NCI-H748 treated with DMSO at 0.1 percent for 48 hours (cell line): ENCODE data around the gene ZNF764.
A peak's percentile ranks its signal among the peaks of the same experiment; 100 is the strongest.
"Not testable (repeated sequence)": the region's sequence is repeated elsewhere in the genome, so short reads cannot be mapped to it uniquely, and the experiment has no call there.

Experiments
- DNase-seq: peaks from one replicate; lab custom pipeline; 2025; lab: John Stamatoyannopoulos, UW

The ZNF764 gene

DNA sequence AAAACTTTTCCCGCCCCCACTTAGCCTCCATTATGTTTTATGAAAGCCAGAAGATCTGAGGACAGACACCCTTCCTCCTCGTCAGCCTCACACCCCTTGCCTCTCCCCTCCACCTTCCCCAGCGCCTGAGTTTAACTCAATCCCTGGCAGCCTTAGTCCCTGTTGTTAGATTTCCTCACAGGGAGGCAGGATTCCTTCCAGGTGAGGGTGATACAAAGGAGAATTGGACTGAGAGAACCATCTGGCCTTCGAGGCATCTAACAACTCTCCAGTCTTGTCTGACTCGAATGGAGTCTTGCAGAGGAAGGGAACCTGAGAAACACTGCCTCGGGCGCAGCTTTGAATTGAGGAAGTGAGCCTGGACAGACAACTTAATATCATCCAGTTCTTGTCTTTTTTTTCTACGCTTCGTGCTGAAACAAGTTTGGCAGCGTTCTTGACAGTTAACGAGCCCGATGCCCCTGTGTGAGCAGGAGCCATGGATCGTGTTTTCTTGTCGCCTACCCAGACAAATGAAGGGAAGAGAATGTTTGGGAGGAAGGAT lies 30.5 kb downstream of the ZNF764 start:
- no peak for DNase-seq

DNA sequence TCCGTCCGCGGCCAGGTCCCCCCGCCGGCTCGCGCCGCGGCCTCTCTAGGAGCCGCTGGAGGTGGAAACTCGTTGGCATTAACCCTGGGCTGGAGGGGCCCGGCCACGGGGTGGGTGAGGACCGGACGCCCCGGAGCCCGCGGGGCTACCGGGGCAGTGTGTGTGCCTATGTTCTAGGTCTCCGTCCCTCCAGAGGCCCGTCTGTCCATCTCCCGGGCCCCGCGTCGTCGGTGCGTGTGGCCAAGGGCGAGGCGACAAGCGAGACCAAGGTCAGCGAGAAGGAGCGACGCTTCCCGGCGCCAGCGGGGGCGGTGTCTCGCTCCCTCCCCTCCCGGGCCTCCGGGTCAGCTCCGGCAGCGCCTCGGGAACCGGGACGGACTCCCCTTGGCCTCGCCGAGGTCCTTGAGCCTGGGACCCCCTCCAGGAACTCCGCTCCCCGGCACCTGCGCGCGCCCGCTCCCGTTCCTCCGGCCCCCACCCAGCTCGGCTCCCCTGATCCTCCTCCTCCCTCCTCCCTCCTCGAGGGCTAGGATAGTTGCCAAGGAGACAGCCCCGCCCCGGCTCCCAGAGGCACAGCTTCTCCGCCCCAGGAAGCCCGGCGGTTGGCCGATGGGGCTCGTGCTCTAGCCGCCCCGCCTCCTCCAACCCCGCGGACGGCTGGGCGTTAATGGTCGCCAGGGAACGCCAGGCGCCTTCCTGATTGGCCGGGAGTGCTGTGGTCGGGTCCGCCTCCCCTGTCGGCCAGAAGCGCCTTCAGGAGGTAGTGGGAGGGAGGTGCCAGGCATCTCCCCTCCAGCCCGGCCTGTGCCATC lies 31.1 kb downstream of the ZNF764 start:
- peak; percentile 88 for DNase-seq

DNA sequence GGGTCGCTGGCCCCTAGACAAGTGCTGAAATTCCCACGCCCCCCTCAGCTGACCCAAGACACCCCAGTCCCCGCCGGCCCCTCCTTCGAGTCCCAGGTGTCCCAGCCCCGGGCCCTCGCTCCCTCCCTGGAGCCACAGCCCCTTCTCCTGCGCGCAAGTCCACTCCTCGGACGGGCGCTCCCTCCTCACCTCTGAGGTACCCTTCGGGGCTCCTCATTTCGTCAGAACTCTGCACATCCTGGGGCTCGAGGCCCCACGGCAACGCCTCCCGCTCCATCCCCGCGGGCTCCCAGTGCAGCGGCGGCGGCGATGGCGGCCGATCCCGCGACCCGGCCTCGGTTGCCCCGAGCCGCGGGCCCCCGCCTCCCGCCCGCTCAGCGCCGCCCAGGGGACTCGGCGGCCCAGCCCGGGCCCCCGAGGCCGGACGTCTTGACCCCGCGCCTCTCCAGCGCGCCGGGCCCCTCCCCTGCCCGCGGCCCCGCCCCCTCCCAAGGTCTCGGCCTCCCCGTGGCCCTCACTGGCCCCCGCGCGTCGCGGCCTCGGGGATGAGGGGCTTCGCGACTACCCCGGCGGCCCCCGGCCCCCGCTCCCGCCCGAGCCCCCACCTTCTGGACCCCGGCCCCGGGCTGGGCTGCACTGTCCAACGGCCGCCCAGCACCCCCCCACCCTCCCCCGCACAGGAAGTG lies 31.9 kb downstream of the ZNF764 start, which contains the start of gene ZNF768:
ZNF768 (minus strand) TSS at position 430 of the 686 bp plus-strand sequence; CDS start at position 277, 153 bp downstream.
- no peak for DNase-seq

DNA sequence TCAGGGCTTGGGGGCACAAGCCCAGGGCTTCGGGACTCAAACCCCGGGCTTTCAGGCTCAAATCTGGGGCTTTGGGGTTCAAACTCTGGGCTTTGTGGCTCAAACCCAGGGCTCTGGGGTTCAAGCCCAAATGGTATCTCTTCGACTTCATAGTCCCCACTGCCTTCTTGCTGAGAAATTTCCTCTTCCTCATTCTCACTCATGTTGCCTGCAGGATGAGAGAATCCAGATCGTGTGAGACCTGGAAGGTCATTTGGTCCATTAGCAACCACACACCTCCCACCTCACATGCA lies 32.4 kb downstream of the ZNF764 start:
- DNase-seq: no peak

DNA sequence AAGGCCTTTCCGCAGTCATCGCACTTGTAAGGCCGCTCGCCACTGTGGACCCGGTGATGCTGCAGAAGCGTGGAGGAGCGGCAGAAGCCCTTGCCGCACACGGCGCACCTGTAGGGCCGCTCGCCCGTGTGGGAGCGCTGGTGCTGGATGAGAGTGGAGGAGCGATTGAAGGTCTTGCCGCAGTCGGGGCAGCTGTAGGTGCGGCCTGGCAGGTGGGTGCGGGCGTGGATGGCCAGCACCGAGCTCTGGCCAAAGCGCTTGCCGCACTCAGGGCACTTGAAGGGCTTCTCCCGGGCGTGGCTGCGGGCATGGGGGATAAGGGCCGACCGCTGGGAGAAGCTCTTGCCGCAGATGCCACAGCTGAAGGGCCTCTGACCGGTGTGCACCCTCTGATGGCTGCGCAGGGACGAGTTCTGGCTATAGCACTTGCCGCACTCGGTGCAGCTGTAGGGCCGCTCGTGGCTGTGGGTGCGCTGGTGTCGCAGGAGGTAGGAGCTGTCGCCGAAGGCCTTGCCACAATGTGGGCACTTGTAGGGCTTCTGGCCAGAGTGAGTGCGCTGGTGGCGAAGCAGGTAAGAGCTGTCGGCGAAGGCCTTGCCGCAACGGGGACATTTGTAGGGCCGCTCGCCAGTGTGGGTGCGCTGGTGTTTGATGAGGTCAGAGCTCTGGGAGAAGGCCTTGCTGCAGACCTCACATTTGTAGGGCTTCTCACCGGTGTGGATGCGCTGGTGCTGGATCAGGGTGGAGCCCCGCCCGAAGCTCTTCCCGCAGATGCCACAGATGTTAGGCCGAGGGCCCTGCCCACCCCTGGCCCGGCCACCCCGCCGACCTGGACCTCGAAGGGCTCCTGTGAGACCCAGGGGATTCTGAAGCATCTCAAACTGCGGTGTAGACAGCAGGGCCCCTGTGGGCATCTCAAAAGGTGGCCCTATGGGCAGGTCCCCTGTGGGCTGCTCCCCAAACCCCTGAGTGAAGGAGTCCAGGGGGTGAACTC lies 33.3 kb downstream of the ZNF764 start:
- DNase-seq: no peak

DNA sequence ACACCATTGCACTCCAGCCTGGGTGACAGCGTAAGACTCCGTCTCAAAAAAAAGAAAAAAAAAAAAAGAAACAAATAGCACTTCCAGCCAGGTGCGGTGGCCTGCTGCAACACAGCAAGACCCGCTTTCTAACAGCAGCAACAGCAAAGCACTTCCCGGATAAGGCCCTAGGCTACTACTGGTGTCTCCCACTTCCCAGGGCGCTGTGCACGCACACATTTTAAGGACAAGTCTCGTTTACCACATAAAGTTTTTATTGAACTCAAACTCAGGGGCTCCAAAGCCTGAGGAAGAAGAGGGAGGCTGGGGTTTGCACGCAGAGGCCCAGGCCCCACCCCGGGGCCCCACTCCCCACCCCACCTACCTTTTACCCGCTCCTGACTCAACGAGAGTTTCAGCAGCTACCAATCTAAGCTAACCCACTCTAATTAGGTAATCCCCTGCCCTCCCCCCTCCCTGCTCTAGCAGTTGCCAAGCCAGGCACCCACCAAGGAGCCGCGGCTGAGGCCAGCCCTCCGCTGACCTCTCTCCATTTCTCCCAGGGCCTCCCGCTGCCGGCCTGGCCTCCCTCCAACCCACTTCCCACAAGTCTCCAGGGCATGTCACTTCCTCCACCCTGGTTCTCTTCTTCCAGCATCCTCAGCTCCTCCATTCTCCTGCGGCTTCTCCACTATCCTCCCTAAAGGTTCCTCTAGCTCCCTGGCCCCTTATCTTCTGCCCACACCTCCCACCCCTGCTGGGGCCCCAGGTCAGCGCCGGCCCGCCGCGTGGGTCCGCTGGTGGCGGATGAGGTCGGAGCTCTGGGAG lies 34.2 kb downstream of the ZNF764 start:
- no peak for DNase-seq

DNA sequence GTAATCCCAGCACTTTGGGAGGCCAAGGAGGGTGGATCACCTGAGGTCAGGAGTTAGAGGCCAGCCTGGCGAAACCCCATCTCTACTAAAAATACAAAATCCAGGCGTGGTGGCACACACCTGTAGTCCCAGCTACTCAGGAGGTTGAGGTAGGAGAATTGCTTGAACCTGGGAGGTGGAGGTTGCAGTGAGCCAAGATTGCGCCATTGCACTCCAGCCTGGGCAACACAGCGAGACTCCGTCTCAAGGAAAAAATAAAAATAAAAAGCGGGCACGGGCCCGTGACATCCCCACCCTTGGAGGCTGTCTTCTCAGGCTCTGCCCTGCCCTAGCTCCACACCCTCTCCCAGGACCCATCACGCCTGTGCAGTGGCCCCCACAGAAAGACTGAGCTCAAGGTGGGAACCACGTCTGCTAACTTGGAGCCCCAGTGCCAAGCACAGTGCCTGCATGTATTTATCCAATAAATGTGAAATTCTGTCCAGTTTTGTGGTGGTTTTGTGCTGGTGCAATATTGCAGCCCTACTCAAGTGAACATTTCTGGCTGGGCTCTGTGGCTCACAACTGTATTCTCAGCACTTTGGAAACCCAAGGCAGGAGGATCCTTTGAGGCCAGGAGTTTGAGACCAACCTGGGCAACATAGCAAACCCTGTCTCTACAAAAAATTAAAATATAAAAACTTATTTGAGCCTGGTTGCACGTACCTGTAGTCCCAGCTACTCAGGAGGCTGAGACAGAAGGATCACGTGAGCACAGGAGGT lies 35.3 kb downstream of the ZNF764 start:
- not testable (repeated sequence) for DNase-seq

DNA sequence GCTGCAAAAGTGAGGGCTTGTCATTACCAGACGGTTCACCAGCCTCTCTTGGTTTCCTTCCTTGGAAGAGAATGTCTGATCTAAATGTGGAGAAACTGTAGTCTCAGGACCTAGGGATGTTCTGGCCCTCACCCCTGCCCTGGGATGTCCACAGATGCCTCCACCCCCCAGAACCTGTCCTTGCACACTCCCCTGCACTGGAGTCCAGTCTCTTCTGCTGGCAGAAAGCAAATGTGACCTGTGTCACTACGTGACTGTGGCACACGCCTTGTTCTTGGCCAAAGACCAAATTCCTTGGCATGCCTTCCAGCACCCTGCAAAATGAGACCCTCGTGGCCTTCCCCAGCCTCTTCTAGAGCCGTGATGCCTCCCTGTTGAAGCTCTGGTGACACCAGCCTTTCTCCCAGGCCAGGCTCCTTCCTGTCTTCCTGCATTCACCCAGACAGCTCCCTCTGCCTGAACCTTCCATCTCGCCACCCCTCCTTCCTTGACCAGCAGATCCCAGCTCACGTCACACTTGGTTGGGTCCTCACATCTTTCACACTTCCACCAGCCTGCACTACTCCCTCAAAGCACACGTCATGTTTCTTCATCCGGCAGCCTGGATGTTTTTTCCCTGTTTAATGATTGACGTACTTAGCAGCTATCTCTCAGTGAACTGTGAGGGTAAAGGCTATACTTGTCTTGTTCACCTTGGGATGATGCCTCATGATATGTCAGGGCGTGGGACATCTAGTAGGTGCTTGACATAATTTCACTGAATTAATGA lies 36.1 kb downstream of the ZNF764 start:
- no peak for DNase-seq

DNA sequence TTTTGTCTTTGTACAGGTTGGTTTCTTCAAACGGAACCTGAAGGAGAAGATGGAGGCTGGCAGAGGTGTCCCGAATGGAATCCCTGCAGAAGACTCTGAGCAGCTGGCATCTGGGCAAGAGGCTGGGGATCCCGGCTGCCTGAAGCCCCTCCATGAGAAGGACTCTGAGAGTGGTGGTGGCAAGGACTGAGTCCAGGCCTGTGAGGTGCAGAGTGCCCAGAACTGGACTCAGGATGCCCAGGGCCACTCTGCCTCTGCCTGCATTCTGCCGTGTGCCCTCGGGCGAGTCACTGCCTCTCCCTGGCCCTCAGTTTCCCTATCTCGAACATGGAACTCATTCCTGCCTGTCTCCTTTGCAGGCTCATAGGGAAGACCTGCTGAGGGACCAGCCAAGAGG lies 36.7 kb downstream of the ZNF764 start:
- DNase-seq: no peak

DNA sequence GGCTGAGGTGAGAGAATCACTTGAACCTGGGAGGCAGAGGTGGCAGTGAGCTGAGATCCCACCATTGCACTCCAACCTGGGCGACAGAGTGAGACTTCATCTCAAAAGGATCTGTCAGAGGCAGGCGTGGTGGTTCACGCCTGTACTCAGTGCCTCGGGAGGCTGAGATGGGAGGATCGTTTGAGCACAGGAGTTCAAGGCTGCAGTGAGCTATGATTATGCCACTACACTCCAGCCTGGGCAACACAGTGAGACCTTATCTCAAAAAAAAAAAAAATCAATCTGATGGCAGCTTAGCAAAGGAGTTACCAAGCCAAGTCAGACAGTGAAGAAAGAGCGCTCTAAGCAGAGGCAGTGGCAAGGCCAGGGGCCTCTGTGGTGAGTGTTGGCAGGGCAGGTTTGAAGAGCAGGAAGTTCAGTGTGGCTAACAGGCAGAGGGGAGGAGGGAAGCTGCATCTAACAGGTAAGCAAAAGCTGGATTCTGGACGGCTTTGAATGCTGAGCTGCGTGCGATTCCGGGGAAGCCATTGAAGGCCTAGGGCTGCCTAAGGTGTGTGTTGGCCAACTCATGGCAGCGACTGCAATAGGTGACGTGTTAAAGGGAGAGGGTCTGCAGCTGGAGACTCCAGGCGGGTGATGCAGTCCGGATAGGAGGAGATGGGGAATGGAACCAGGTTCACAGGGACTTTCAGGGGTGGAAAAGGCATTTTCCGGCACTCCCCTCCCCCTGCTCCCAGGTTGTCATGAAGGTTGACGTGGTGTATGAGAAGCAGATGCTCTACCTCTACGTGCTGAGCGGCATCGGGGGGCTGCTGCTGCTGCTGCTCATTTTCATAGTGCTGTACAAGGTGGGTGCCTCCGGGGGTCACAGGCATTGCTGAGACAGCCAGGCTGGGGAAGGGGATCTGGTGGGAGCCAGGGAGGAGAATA lies 38.8 kb downstream of the ZNF764 start:
- no peak for DNase-seq

DNA sequence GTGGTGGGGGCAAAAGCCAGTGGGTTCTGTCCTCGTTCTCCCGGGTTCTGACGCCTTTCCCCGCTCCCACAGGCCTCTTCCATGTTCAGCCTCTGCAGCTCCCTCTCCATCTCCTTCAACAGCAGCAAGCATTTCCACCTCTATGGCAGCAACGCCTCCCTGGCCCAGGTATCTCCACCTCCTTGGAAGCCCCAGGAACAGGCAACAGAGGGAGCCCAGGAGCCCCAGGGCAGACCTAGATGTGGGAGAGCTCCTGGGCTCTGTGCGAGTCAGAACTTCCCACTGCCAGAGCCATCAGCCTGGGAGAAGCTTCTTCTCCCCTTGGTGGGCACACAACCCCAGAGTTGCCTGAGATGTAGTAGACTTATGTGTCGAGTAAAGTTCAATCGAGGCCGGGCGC lies 39.6 kb downstream of the ZNF764 start:
- DNase-seq: no peak

DNA sequence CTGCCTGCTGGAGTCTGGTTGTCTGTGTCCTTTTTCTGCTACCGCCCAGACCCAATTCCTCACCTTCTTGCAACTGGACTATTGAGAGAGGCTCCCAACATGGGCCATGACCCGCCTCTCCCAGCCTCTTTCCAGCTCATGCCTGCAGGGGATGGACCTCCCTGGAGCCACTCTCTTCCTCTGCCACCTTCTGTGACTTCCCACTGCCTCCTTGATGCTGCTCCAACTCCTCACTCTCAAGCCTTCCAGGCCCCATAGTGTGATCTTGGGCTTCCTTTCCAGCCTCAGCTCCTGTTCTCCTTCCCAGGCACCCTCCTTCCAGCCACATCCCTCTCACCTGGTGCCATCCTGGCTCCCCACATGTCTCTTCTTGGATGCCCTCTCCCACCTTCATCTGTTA lies 42.9 kb downstream of the ZNF764 start:
- no peak for DNase-seq

DNA sequence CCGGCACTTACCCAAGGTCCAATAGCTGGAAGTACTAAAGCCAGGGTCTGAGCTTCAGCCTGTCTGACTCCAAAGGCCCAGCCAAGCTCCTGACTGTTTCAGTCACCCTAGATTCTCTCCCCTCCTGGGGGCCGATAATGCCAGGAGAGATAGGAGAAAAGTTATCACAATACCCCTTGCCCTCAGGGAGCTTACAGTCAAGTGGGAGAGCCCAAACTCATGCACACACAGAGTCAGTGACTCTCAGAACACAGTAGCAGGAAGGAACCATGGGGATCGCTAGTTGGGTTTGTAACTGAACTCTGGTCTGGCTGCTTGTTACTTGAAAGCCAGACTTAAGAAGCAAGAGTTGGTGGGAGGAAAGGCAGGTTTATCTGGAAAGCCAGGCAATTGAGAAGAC lies 46.7 kb downstream of the ZNF764 start:
- DNase-seq: no peak

DNA sequence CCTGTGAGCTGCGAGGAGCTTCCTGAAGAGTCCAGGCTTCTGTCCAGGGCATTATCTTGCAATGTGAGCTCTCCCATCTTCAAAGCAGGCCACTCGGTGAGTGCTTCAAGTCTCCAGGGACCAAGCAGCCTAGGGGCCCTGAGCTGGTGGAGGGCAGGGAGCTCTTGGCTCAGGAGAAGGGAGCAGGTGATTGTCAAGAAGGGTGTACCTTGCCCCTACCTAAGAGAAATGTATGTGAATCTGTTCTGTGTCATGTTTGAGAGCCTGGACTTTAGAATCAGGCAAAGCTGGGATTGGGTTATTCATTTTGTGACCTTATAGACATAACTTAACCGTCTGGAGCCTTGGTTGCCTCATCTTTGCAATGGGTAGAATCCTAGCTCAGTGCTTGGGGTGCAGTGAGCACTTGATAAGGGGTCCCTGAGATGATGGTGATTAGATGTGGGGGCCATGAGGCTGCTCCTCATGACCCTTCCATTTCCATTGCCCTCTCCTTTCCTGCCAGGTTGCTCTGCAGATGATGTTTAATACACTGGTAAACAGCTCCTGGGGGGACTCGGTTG lies 47.7 kb downstream of the ZNF764 start:
- no peak for DNase-seq

DNA sequence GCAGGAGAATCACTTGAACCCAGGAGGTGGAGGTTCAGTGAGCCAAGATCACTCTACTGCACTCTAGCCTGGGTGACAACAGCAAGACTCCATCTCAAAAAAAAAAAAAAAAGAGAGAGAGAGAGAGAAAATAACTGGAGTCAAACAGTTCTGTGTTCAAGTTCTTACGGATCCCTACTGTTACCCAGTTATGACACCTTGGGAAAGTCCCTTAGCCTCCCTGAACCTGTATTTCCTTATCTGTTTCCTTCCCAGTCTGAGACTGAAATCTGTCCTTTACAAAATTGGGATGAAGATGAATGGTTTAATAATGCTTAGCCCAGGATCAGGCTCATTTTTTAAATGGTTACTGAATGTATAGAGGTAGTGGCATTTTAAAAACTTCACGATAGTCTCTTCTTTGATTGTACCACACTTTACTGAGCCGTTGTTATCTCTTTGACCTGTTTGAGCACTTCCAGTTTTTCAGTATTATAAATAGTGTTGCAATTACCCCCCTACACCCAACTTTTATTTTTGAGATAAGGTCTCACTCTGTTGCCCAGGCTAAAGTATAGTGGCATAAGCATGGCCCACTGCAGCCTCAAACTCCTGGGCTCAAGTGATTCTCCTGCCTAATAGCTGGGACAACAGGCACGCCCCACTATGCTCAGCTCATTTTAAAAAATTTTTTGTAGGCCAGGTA lies 49.0 kb downstream of the ZNF764 start:
- DNase-seq: no peak
